ENCODE results near the gene NPTX1.

NPTX1 gene

GRCh38 chr17:80422981-80423380, 53.4 kb downstream of the NPTX1 start:
- no peak overlapping the region for H3K4me3 ChIP-seq (ENCODE audit: low read depth, low read length)
- TF ChIP-seq CTCF (IDR thresholded peaks at IDR 0.05; ENCODE audit: low read depth, low read length): no peak

GRCh38 chr17:80422276-80422675, 54.1 kb downstream of the NPTX1 start:
- no peak for TF ChIP-seq CTCF (IDR thresholded peaks at IDR 0.05; ENCODE audit: low read depth, low read length)
- no peak overlapping the region for H3K4me3 ChIP-seq (ENCODE audit: low read depth, low read length)

- H3K4me3 ChIP-seq (ENCODE audit: low read depth, low read length): no peak overlapping the region
- TF ChIP-seq CTCF (IDR thresholded peaks at IDR 0.05; ENCODE audit: low read depth, low read length): no peak
Observed at GRCh38 chr17:80421381-80422090, 54.9 kb downstream of the NPTX1 start.

- no peak for TF ChIP-seq CTCF (IDR thresholded peaks at IDR 0.05; ENCODE audit: low read depth, low read length)
- no peak overlapping the region for H3K4me3 ChIP-seq (ENCODE audit: low read depth, low read length)
Observed at GRCh38 chr17:80419255-80419654, 57.2 kb downstream of the NPTX1 start.

GRCh38 chr17:80418589-80418988, 57.8 kb downstream of the NPTX1 start:
- no peak for TF ChIP-seq CTCF (IDR thresholded peaks at IDR 0.05; ENCODE audit: low read depth, low read length)
- H3K4me3 ChIP-seq (ENCODE audit: low read depth, low read length): no peak overlapping the region
